ENCODE measurements around the gene YTHDC2.

Gene YTHDC2

DNA sequence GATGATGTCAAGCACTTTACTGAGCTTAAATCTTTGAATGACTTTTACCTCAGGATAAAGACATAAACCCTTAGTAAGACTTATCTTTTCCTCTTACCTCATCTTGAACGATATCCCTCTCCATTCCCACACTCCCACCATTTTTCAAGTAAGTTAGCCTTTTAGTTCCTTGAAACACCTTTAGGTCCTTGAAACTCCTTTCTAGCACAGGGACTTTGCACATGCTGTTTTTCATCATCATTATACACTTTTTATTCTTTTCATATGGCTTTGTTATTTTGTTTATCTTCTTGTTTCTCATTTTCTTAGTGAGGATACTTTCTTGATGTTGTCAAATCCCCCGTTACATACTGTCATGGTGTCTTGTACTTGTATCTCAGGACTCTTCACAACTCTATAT is 24.8 kb downstream of the YTHDC2 start:
- CTCF ChIA-PET: no interaction called here
- DNase-seq (ENCODE audit: extremely low spot score): no peak
- POLR2A ChIA-PET: no interaction called here
- no peak for TF ChIP-seq FOXA1 (IDR thresholded peaks at IDR 0.05)
- no peak for TF ChIP-seq FOXK2 (IDR thresholded peaks at IDR 0.05)
- TF ChIP-seq ELF4 (IDR thresholded peaks at IDR 0.05): no peak
- no peak for TF ChIP-seq CTBP1 (IDR thresholded peaks at IDR 0.05; ENCODE audit: borderline replicate concordance)
- no peak for TF ChIP-seq SUZ12 (IDR thresholded peaks at IDR 0.05)
- no peak for TF ChIP-seq LEF1 (IDR thresholded peaks at IDR 0.05; ENCODE audit: borderline replicate concordance)
- TF ChIP-seq ZNF384 (IDR thresholded peaks at IDR 0.05): no peak
- TF ChIP-seq ARNT (IDR thresholded peaks at IDR 0.05): no peak
- no peak for TF ChIP-seq BHLHE40 (IDR thresholded peaks at IDR 0.05; ENCODE audit: borderline replicate concordance)
- TF ChIP-seq HDGF (IDR thresholded peaks at IDR 0.05; ENCODE audit: borderline replicate concordance): no peak
- no peak for TF ChIP-seq NFRKB (IDR thresholded peaks at IDR 0.05)

DNA sequence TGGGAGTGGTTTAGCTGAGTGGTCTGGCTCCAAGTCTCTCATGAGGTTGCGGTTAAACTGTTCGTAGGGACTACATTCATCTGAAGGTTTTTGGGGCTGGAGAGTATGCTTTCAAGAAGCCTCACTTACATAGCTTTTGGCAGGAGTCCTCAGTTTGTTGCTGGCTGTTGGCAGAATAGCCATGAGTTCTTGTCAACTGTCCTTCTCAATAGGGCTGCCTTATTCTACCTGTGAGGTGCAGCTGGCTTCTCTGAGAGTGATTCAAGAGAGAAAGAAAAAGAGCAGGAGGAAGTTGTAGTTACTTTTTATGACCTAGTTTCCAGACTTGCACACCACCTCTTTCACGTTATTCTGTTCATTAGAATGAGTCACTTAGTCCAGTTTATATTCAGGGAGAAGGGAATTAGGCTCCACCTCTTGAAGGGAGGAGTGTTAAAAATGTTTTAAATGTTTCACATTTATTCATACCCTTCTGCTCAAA is 33.2 kb downstream of the YTHDC2 start:
- TF ChIP-seq CTBP1 (IDR thresholded peaks at IDR 0.05; ENCODE audit: borderline replicate concordance) (no peak), FOXA1 (IDR thresholded peaks at IDR 0.05) (no peak), BHLHE40 (IDR thresholded peaks at IDR 0.05; ENCODE audit: borderline replicate concordance) (no peak)
- TF ChIP-seq, protein P1, sequence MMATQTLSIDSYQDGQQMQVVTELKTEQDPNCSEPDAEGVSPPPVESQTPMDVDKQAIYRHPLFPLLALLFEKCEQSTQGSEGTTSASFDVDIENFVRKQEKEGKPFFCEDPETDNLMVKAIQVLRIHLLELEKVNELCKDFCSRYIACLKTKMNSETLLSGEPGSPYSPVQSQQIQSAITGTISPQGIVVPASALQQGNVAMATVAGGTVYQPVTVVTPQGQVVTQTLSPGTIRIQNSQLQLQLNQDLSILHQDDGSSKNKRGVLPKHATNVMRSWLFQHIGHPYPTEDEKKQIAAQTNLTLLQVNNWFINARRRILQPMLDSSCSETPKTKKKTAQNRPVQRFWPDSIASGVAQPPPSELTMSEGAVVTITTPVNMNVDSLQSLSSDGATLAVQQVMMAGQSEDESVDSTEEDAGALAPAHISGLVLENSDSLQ (IDR thresholded peaks at IDR 0.05): no peak
- CTCF ChIA-PET: no interaction called here
- no peak for DNase-seq (ENCODE audit: extremely low spot score)
- POLR2A ChIA-PET: no interaction called here

GRCh38 chr5:113548396-113548795 is 34.9 kb downstream of the YTHDC2 start:
- DNase-seq (ENCODE audit: extremely low spot score): no peak
- POLR2A ChIA-PET: no interaction called here
- CTCF ChIA-PET: no interaction called here
- TF ChIP-seq HDGF (IDR thresholded peaks at IDR 0.05; ENCODE audit: borderline replicate concordance) (no peak), SP1 (IDR thresholded peaks at IDR 0.05) (no peak), TARDBP (IDR thresholded peaks at IDR 0.05) (no peak), NFRKB (IDR thresholded peaks at IDR 0.05) (no peak)

DNA sequence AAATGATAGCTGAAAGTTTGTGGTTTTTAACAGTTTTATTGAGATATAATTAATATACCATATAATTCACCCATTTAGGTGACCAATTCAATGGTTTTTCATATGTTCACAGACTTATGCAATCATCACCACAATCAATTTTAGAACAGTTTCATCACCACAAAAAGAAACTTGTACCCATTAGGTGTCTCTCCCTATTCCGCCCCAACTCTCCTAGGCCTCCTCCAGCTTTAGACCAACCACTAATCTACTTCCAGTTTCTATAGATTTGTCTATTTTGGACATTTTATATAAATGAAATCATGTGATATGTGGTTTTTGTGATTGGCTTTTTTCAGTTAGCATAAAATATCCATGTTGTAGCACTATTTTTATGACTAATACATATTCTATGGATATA is 38.6 kb downstream of the YTHDC2 start:
- DNase-seq (ENCODE audit: extremely low spot score): no peak
- ChIA-PET CTCF (no interaction called here), POLR2A (no interaction called here)
- TF ChIP-seq SP1 (IDR thresholded peaks at IDR 0.05): no peak
- no peak for TF ChIP-seq FOXA1 (IDR thresholded peaks at IDR 0.05)
- TF ChIP-seq SUZ12 (IDR thresholded peaks at IDR 0.05): no peak

DNA sequence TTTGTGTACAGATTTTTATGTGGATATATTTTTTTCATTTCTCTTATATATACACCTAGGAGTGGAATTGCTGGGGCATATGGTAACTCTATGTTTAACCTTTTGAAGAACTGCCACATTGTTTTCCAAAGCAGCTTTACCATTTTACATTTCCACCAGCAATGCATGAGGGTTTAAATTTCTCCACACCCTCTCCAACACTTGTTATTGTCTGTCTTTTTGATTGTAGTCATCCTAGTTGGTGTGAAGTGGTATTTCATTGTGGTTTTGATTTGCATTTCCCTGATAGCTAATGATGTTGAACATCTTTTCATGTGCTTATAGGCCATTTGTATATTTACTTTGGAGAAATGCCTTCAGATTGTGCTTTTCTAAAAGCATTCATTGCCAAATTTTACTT is 39.1 kb downstream of the YTHDC2 start:
- TF ChIP-seq FOXA1 (IDR thresholded peaks at IDR 0.05) (no peak), CTBP1 (IDR thresholded peaks at IDR 0.05; ENCODE audit: borderline replicate concordance) (no peak), ZNF384 (IDR thresholded peaks at IDR 0.05) (no peak), HDGF (IDR thresholded peaks at IDR 0.05; ENCODE audit: borderline replicate concordance) (no peak), ELF4 (IDR thresholded peaks at IDR 0.05) (no peak), NFRKB (IDR thresholded peaks at IDR 0.05) (no peak), SP1 (IDR thresholded peaks at IDR 0.05) (no peak), L3MBTL2 (conservative IDR thresholded peaks at IDR 0.05) (no peak), FOXM1 (IDR thresholded peaks at IDR 0.05; ENCODE audit: borderline replicate concordance) (no peak), ARNT (IDR thresholded peaks at IDR 0.05) (no peak), LEF1 (IDR thresholded peaks at IDR 0.05; ENCODE audit: borderline replicate concordance) (no peak), SUZ12 (IDR thresholded peaks at IDR 0.05) (no peak), TARDBP (IDR thresholded peaks at IDR 0.05) (no peak), BHLHE40 (IDR thresholded peaks at IDR 0.05; ENCODE audit: borderline replicate concordance) (no peak)
- TF ChIP-seq, protein P1 (IDR thresholded peaks at IDR 0.05): no peak
- ChIA-PET CTCF (interaction anchor here (0.6 kb wide), 1 partner anchor 705 kb away, joined by 3 read pairs; no protein-coding TSS in a partner anchor), POLR2A (no interaction called here)
- DNase-seq (ENCODE audit: extremely low spot score): no peak

DNA sequence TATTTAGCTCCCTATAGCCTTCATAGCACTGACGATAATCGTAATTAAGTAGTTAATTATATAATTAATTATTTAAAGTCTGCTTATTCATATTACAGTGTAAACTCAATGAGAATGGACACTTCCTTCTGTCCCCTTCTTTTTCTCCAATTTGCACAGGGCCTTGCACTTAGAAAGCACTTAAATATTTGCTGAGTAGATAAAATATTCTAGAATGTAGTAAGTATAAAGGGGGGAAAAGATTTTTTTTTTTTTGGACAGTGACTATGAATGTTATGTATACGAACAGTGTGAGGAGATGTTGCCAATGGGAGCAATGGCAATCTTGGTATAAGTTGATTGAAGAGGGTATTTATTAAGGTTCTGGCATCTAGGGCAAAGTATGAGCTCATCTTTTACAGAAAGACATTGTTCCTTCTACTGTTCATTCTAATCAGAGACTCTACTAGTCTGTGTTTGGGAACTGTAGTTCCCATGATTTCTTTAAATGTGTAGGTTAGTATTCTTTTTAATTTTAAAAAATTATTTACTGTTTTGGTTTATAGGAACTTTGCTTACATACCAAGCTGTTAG is 49.4 kb downstream of the YTHDC2 start:
- TF ChIP-seq ARNT (IDR thresholded peaks at IDR 0.05): no peak
- no peak for TF ChIP-seq BHLHE40 (IDR thresholded peaks at IDR 0.05; ENCODE audit: borderline replicate concordance)
- TF ChIP-seq, protein P1 (IDR thresholded peaks at IDR 0.05): no peak
- no peak for TF ChIP-seq SP1 (IDR thresholded peaks at IDR 0.05)
- no peak for TF ChIP-seq FOXM1 (IDR thresholded peaks at IDR 0.05; ENCODE audit: borderline replicate concordance)
- no peak for TF ChIP-seq CTBP1 (IDR thresholded peaks at IDR 0.05; ENCODE audit: borderline replicate concordance)
- TF ChIP-seq ZNF384 (IDR thresholded peaks at IDR 0.05): no peak
- TF ChIP-seq NFRKB (IDR thresholded peaks at IDR 0.05): no peak
- TF ChIP-seq SUZ12 (IDR thresholded peaks at IDR 0.05): no peak
- no peak for TF ChIP-seq FOXA1 (IDR thresholded peaks at IDR 0.05)
- TF ChIP-seq ELF4 (IDR thresholded peaks at IDR 0.05): no peak
- no peak for DNase-seq (ENCODE audit: extremely low spot score)
- CTCF ChIA-PET: no interaction called here
- POLR2A ChIA-PET: no interaction called here

DNA sequence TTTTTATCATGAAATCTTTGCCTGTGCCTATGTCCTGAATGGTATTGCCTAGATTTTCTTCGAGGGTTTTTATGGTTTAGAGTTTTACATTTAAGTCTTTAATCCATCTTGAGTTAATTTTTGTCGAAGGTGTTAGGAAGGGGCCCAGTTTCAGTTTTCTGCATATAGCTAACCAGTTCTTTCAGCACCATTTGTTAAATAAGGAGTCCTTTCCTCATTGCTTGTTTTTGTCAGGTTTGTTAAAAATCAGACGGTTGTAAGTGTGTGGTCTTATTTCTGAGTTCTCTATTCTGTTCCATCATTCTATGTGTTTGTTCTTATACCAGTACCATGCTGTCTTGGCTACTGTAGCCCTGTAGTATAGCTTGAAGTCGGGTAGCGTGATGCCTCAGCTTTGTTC is 55.9 kb downstream of the YTHDC2 start:
- DNase-seq (ENCODE audit: extremely low spot score): no peak
- CTCF ChIA-PET: no interaction called here
- TF ChIP-seq HDGF (IDR thresholded peaks at IDR 0.05; ENCODE audit: borderline replicate concordance): no peak
- no peak for TF ChIP-seq ELF4 (IDR thresholded peaks at IDR 0.05)
- TF ChIP-seq CTBP1 (IDR thresholded peaks at IDR 0.05; ENCODE audit: borderline replicate concordance): no peak
- TF ChIP-seq FOXK2 (IDR thresholded peaks at IDR 0.05): no peak
- TF ChIP-seq FOXA1 (IDR thresholded peaks at IDR 0.05): no peak
- TF ChIP-seq ARNT (IDR thresholded peaks at IDR 0.05): no peak
- TF ChIP-seq ZNF384 (IDR thresholded peaks at IDR 0.05): no peak
- TF ChIP-seq SUZ12 (IDR thresholded peaks at IDR 0.05): no peak
- TF ChIP-seq, protein P1 (IDR thresholded peaks at IDR 0.05): no peak
- TF ChIP-seq TARDBP (IDR thresholded peaks at IDR 0.05): no peak
- TF ChIP-seq L3MBTL2 (conservative IDR thresholded peaks at IDR 0.05): no peak
- no peak for TF ChIP-seq LEF1 (IDR thresholded peaks at IDR 0.05; ENCODE audit: borderline replicate concordance)
- no peak for TF ChIP-seq NFRKB (IDR thresholded peaks at IDR 0.05)
- no peak for TF ChIP-seq BHLHE40 (IDR thresholded peaks at IDR 0.05; ENCODE audit: borderline replicate concordance)
- TF ChIP-seq FOXM1 (IDR thresholded peaks at IDR 0.05; ENCODE audit: borderline replicate concordance): no peak
- TF ChIP-seq SP1 (IDR thresholded peaks at IDR 0.05): no peak
- POLR2A ChIA-PET: no interaction called here

All from HEK293T (cell line).